NCI-H146 treated with DMSO at 0.1 percent for 48 hours (cell line): ENCODE data around the gene PPME1.

Source experiments
- DNase-seq: peaks from one replicate; lab custom pipeline; 2025; ENCODE audit not compliant: unreplicated experiment; lab: John Stamatoyannopoulos, UW

Gene PPME1

GRCh38 chr11:74157169-74157568 lies 13.9 kb upstream of the PPME1 start:
- DNase-seq, result no peak

- no peak for DNase-seq
Observed at GRCh38 chr11:74159642-74160041, 11.4 kb upstream of the PPME1 start.

GRCh38 chr11:74162681-74163467 lies 8.2 kb upstream of the PPME1 start:
- no peak for DNase-seq

GRCh38 chr11:74168838-74169237 lies 2.3 kb upstream of the PPME1 start:
- no peak for DNase-seq

GRCh38 chr11:74169738-74170458 lies 1.2 kb upstream of the PPME1 start:
- no peak for DNase-seq

GRCh38 chr11:74171630-74171968 lies 510 bp downstream of the PPME1 start:
- no peak for DNase-seq

- no peak for DNase-seq
Observed at GRCh38 chr11:74171997-74172396, 908 bp downstream of the PPME1 start.

- DNase-seq, result no peak
Observed at GRCh38 chr11:74175920-74176319, 4.8 kb downstream of the PPME1 start.

GRCh38 chr11:74179234-74180052 lies 8.4 kb downstream of the PPME1 start:
- no peak for DNase-seq

GRCh38 chr11:74182635-74183034 lies 11.5 kb downstream of the PPME1 start:
- no peak for DNase-seq

GRCh38 chr11:74185285-74185684 lies 14.2 kb downstream of the PPME1 start:
- DNase-seq, result no peak

GRCh38 chr11:74185695-74186094 lies 14.6 kb downstream of the PPME1 start:
- DNase-seq, result no peak

- no peak for DNase-seq
Observed at GRCh38 chr11:74195828-74196227, 24.7 kb downstream of the PPME1 start.

- no peak for DNase-seq
Observed at GRCh38 chr11:74196781-74197486, 25.8 kb downstream of the PPME1 start.

GRCh38 chr11:74203966-74204365 lies 32.9 kb downstream of the PPME1 start:
- DNase-seq, result no peak

GRCh38 chr11:74204701-74205100 lies 33.6 kb downstream of the PPME1 start:
- DNase-seq, result no peak

GRCh38 chr11:74205181-74205580 lies 34.1 kb downstream of the PPME1 start:
- no peak for DNase-seq

- no peak for DNase-seq
Observed at GRCh38 chr11:74206746-74207145, 35.7 kb downstream of the PPME1 start.

GRCh38 chr11:74208507-74208906 lies 37.4 kb downstream of the PPME1 start:
- DNase-seq, result no peak

- DNase-seq, result no peak
Observed at GRCh38 chr11:74212533-74212932, 41.4 kb downstream of the PPME1 start.

- peak; percentile 58 for DNase-seq
Observed at GRCh38 chr11:74220376-74220775, 49.3 kb downstream of the PPME1 start.
